Upper lobe of right lung (tissue), 1 donor: ENCODE measurements around the gene IFNL2. TPM values are rescaled to one million over a fixed set of nuclear protein-coding genes. Genes with fewer than 3 reads are reported as not detected.

ENCODE experiments used
- ATAC-seq: fragments of 200-7000 bp; cut with Tn5 transposase; one replicate; pipeline ENCODE4 v1.9.1; 2020; ENCODE audit warnings: mild to moderate bottlenecking, moderate library complexity
- DNase-seq: peaks from one replicate; pipeline ENCODE4 v3.0.0-alpha.2; 2020
- H3K27ac ChIP-seq: fragments of 200-600 bp; one replicate; pipeline ENCODE4 v1.8.0; 2022
- H3K27me3 ChIP-seq: fragments of 200-600 bp; one replicate; pipeline ENCODE4 v1.8.0; 2022; ENCODE audit warnings: mild to moderate bottlenecking
- H3K36me3 ChIP-seq: fragments of 200-600 bp; one replicate; pipeline ENCODE4 v1.8.0; 2022
- H3K4me1 ChIP-seq: fragments of 200-600 bp; one replicate; pipeline ENCODE4 v1.8.0; 2022
- H3K4me3 ChIP-seq: fragments of 200-600 bp; one replicate; pipeline ENCODE4 v1.8.0; 2022; ENCODE audit warnings: mild to moderate bottlenecking
- H3K9me3 ChIP-seq: fragments of 200-600 bp; one replicate; pipeline ENCODE4 v1.8.0; 2022
- CTCF ChIP-seq: fragments of 200-600 bp; IDR thresholded peaks from one replicate; pipeline ENCODE4 v1.8.0; 2022; ENCODE audit warnings: antibody characterized with exemption
- intact Hi-C: fragments of 100-400 bp; cut with DNase I; formaldehyde crosslinking; loops from one replicate; pipeline ENCODE4 v1.11.0; 2022
- total RNA-seq: library from RNA; stranded (reverse); fragmentation: NEBNext Ultra II Directional; extraction: Animal tissue kit (Norgen Biotek cat#: 25700); gene quantifications from one replicate; pipeline ENCODE4 v1.2.1, GENCODE V29; 2021
- donor health status: DM: no; HTN: yes; CAD: no; lungs with severe emphysema.

IFNL2 gene
- total RNA-seq, 1 donor from 2014 or later: not detected

- Histone ChIP-seq H3K9me3 (no peaks in the 10 kb centered on the region), H3K36me3 (no peaks in the 10 kb centered on the region), H3K27ac (no peak overlapping the region), H3K4me3 (no peak overlapping the region), H3K27me3 (no peaks in the 10 kb centered on the region), H3K4me1 (no peaks in the 10 kb centered on the region)
- intact Hi-C loops: no loop called here
- ATAC-seq (no peak), DNase-seq (no peak)
- no peak for TF ChIP-seq CTCF
These were observed 48.6 kb downstream of the IFNL2 start for GRCh38 chr19:39316627-39317321.

- H3K36me3 ChIP-seq: no peaks in the 10 kb centered on the region
- no peaks in the 10 kb centered on the region for H3K27me3 ChIP-seq
- H3K9me3 ChIP-seq: no peaks in the 10 kb centered on the region
- intact Hi-C loops: no loop called here
- DNase-seq (no peak), ATAC-seq (no peak)
- TF ChIP-seq CTCF: no peak
- no peak overlapping the region for H3K27ac ChIP-seq
- H3K4me1 ChIP-seq: no peaks in the 10 kb centered on the region
- H3K4me3 ChIP-seq: no peak overlapping the region
These were observed 49.3 kb downstream of the IFNL2 start for GRCh38 chr19:39317476-39317875.

- Histone ChIP-seq H3K4me3 (no peak overlapping the region), H3K4me1 (no peaks in the 10 kb centered on the region), H3K36me3 (no peaks in the 10 kb centered on the region), H3K27ac (no peak overlapping the region), H3K9me3 (no peaks in the 10 kb centered on the region), H3K27me3 (no peaks in the 10 kb centered on the region)
- intact Hi-C loops: no loop called here
- DNase-seq (no peak), ATAC-seq (no peak)
- TF ChIP-seq CTCF: no peak
These were observed 49.9 kb downstream of the IFNL2 start for GRCh38 chr19:39318071-39318470.

- no peak for TF ChIP-seq CTCF
- no peaks in the 10 kb centered on the region for H3K4me1 ChIP-seq
- H3K27ac ChIP-seq: no peak overlapping the region
- no peak for ATAC-seq
- no peak overlapping the region for H3K4me3 ChIP-seq
- H3K9me3 ChIP-seq: no peaks in the 10 kb centered on the region
- no peaks in the 10 kb centered on the region for H3K27me3 ChIP-seq
- DNase-seq: no peak
- no peaks in the 10 kb centered on the region for H3K36me3 ChIP-seq
- intact Hi-C loops: no loop called here
These were observed 50.5 kb downstream of the IFNL2 start for GRCh38 chr19:39318690-39319089.

- intact Hi-C loops: no loop called here
- Histone ChIP-seq H3K9me3 (no peaks in the 10 kb centered on the region), H3K36me3 (no peaks in the 10 kb centered on the region), H3K4me1 (no peaks in the 10 kb centered on the region), H3K4me3 (no peak overlapping the region), H3K27me3 (no peaks in the 10 kb centered on the region), H3K27ac (no peak overlapping the region)
- TF ChIP-seq CTCF: no peak
- DNase-seq (no peak), ATAC-seq (no peak)
These were observed 51.1 kb downstream of the IFNL2 start for GRCh38 chr19:39319098-39319891.

Other genes starting within 250 kb of the IFNL2 start
- 7.6 TPM for gene FBXO27, start 235.8 kb upstream of the IFNL2 start, total RNA-seq
- not detected for gene ACP7, start 184.0 kb upstream of the IFNL2 start, total RNA-seq
- gene PAK4, start 142.6 kb upstream of the IFNL2 start, total RNA-seq: 72.8 TPM
- 0.46 TPM for gene NCCRP1, start 71.4 kb upstream of the IFNL2 start, total RNA-seq
- gene SYCN, start 64.1 kb upstream of the IFNL2 start, total RNA-seq: not detected
- not detected for gene IFNL3, start 23.4 kb upstream of the IFNL2 start, total RNA-seq
- not detected for gene IFNL4, start 19.5 kb upstream of the IFNL2 start, total RNA-seq
- not detected for gene IFNL1, start 28.0 kb downstream of the IFNL2 start, total RNA-seq
- gene LRFN1, start 52.5 kb downstream of the IFNL2 start, total RNA-seq: 2.2 TPM
- 113 TPM for gene GMFG, start 67.6 kb downstream of the IFNL2 start, total RNA-seq
- gene SAMD4B, start 74.0 kb downstream of the IFNL2 start, total RNA-seq: 81.2 TPM
- 33.3 TPM for gene PAF1, start 122.7 kb downstream of the IFNL2 start, total RNA-seq
- 28.8 TPM for gene MED29, start 123.0 kb downstream of the IFNL2 start, total RNA-seq
- gene ZFP36, start 138.5 kb downstream of the IFNL2 start, total RNA-seq: 224 TPM
- gene PLEKHG2, start 144.3 kb downstream of the IFNL2 start, total RNA-seq: 32.4 TPM
- 1,446 TPM for gene RPS16, start 167.6 kb downstream of the IFNL2 start, total RNA-seq
- 98.4 TPM for gene SUPT5H, start 177.2 kb downstream of the IFNL2 start, total RNA-seq
- gene TIMM50, start 212.4 kb downstream of the IFNL2 start, total RNA-seq: 43.9 TPM
- not detected for gene DLL3, start 230.6 kb downstream of the IFNL2 start, total RNA-seq
- not detected for gene SELENOV, start 246.7 kb downstream of the IFNL2 start, total RNA-seq